NCI-H82 (cell line): Measurements from ENCODE around the gene KCNQ1.
A peak's percentile ranks its signal among the peaks of the same experiment; 100 is the strongest.

Source experiments
- DNase-seq: peaks from one replicate; lab custom pipeline; 2025; lab: John Stamatoyannopoulos, UW

KCNQ1 gene

DNA sequence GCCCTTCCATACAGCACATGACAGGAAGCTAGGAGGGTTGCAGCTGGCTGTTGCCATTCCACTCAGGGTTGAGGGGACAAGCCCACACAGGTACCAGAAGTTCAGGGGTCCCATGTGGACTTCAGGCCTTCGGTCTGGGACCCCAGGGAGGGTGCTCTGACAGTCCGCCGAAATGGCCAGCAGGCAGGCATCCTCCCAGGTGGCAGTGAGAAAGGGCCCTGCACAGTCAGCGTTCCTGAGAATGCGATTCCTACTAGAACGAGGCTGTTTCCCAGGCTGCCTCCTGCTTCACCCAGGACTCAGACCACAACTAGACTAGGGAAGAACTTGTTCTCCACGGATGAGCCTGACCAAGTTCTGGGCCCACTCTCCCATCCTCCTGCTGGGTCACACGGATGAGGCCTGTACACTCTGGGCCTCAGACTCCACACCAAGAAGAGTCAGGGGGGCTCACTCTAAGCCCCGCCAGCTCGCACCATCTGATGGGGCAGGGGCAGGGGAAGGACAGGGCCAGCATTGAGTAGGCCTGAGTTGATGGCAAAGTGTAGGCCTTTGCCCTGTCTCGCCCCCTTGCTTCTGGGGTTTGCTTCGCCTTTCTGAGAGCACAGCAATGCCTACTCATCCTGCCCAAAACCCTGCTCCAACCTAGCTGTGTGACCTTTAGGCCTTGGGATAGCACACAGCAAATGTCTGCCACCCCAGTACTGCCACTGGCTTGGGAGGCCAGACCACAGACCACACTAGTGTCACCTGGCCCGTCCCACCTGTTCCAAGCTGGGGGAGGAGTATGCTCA, 241.0 kb downstream of the KCNQ1 start:
- no peak for DNase-seq

DNA sequence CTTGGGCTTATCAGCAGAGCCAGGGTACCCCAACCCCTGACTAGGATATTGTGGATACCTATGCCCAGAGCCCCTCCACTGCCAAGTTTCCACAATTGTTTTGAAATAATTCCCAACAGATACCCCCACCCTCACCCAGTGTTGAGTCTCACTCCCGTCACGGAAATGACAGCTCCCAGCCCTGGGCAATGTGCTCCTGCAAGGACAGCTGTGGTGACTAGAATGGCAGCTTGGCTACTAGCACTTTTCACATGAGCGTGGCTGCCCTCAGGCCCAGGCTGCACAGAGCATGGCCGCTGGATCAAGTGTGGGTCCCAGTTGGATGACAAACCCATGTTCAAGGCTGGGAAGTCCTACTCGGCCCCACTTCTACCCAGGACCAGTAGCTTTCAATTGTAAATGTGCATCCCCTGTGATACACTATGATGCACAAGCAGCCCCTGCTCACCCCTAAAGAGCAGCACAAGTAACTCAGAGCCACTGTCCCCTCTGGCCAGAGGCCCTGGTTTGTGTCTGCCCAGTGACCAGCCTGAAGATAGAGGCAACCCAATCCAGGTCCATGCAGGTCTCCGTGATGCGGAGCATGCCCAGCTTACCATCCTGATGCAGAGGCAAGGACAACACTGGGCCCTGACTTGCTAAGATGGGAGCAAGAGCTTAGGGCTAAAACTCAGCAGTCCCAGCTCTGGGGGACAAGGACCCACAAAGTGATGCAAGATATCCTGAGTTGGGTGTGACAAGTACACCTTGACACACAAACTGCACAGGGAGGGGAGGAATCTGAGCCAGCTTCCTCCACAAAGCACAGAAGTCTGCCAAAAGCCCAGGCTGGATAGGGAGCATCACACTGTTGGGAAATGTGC, 241.8 kb downstream of the KCNQ1 start:
- DNase-seq = no peak

DNA sequence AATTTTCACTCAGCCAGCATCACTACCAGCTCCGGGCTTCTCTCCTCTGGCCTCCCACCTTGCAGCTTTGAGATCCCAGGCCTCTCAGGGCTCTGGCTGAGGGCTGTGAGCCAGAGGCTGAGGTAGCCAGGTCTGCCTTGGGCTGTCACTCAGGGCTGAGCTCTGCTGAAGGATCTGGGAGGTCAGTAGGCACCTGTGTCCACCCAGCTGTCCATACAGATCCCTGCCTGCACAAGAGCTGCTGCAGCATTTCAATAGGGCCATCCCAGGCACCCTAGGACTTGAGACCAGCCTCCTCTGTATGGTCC, 242.4 kb downstream of the KCNQ1 start:
- DNase-seq = no peak

DNA sequence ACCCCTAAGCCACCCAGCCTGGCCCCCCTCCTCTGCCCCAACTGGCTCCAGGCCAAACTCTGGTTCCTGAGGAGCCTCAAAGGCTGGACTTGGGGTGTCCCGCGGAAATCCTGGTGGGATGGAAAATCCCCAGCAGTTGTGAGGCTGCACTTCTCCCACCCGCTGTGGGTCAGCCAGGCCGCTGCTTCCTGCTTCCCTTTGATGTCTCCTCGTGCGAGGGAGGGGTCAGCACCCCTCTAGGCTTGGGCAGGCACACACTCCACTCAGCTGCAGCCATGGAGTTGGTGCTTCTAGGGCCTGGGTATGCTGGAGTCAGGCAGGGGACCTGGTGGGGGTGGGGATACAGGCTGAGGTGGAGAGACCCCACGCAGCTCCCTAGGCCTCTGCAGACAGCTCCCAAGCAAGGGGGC, 243.0 kb downstream of the KCNQ1 start:
- DNase-seq = no peak

DNA sequence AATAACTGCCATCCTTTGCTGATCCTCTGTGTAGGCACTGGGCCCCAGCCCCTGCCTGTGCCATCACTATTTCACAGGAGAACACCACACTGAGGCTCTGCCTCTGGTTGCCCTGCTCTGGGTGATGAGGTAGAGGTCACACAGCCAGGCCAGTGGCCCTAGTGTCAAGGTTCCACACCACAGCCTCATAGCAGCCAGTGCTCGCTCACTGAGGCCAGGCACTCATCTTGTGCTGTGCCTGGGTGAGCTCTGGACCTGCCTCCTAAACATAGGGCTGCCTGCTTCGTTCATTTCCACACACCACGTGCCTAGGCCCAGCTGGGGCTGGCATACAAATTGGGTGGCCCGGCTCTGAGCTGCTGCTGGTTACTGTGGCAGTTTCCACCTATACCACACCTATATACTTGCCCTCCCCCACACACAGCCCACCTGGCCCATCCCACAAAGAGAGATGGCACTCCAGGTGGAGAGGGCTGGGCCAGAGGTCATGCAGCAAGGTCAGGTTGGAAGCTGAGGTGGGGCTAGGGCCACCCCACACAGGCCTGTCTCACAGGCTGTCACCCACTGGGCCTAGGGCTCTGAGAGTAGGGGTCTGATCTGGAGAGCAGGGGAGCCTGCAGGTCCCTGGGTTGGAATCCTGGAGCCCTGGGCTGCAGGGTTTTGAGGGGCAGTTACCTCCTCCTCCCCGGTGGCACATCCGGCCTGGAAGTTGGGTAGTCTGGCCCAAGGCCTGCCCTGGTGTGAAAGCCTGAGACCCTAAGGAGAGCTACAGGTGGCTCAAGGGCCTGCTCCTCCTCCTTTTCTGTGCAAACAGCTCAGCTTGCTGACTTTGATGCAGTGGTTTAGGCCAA, 243.8 kb downstream of the KCNQ1 start:
- DNase-seq = no peak

DNA sequence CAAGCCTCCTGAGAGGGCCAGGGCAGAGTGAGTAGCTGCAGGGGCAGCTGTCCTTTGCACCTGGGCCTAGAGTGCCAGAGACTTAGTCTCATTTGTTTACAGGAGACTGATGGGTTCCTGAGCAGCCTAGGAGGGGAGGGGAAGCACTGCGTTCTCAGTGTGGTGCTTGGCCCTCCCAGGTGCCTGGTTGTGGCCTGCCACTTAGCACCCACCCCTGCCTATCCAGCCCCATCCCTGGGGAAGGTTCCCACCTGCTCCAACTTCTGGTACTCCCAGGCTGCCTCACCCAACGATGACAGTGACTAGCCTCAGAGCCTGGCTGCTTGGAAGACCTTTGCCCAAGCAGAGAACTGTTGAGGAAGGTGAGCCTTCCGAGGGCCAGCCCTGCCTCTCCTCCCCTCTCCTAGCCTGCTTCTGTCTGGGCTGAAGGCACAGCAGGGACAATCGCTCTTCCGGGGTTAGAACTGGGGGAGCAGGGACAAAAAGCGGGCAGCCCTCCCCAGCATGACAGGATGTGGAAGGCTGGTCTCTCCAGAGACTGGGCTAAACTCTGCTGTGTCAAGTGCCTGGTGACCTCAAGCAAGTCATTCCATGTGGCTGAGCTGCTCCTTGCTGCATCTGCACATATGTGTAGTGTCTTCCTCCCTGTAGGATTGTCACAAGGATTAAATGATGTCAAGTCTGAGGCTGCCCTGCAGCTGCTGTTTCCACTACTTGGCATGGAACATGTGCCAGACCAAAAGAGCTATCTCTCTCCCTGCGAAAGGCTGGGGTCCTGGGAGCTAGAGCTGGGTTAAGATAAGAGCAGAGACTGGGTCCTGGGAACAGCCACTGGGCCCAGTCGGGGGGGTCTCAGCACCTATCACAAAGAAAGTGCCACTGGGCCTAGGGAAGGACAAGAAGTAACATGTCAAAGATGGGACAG, 245.1 kb downstream of the KCNQ1 start:
- no peak for DNase-seq

DNA sequence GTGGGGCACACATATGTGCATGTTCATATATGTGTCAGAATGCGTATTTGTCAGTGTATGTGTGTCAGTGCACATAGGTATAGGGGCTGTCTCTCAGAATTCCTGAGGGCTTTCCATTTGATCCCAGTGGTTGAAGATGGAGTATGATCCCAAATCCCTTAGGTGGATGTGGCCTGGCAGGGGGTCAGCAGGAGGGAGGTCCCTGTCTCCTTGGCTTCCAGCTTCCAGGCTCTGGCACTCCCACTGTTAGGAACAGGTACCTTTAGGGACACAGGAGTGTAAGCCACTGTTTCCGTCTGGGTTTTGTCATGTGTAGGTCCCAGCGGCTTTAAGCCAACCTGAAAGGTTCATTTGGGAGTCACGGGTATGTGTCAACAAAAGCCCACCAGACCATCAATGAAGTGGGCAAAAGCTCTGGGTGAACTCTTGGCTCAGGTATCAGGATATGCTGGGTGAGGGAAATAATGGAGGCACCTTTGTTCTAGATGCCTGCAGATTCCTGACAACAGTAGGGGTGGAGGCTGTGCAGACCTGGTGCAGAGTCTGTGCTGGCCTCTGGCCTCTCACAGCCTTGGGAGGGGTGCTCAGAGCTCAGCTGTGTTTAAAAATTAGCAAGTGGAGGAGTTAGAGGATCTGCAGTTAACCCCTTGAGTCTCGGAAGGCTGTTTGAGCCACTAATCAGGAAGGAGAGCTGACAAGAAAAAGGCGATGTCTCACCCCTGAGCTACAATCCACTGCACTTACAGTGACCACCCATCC, 246.0 kb downstream of the KCNQ1 start:
- DNase-seq = no peak

DNA sequence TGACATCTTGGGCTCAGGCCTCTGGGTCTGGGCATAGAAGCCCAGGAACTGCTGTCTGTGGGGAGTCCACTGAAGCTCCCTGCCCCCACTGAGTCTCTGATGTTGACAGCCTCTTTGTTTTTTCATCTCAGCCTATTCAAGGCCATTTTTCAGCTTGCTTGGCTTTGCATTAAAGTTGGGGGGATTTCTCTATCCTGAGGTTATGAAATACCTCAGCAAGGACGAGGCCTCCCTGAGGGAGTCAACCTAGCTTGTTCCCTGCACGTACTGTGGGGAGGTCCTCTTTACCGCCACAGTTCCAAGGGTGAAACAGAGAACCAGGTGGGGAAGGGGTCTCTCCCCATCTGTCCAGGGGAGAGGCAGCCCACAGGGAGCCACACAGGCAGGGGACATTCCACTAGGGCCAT, 246.6 kb downstream of the KCNQ1 start:
- DNase-seq = no peak

DNA sequence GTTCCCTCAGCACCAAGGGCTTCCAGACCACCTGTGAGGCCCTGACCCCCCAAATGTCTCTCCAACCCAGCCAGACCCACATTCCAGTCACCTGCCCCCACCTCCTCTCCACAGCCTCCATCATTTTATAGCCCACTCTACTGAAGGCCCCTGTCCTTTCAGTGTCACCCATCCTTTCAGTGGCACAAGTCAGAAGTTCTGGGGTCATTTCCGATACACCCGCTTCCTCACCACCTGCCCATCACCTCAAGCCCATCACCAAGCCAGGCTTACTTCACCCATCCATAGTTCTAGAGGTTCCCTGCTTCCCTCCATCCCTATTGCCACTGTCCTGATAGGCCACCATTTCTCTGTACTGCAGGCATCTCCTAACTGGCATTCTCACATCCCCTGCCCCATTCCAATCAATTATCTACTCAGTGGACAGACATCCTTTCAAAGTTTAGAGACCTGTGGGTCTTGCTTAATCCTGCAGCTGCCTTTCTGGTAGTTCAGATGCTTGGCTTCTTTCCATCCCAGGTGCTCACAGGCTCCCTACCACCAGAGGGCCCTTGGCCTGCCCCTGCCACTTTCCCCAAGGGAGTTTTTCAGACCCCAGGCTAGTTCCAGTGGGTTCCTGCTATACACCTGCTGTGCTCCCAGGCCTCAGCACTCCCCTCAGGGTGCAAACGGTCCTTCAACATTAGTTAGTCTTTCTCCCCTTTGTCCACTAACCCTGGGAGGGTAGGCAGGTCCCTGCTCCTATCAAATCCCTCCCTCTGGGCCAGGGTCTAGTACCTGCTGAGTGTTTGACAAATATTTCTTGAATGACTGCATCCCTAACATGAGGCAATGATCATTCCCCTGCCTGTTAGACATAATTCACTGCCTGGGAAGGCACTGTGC, 247.4 kb downstream of the KCNQ1 start:
- DNase-seq = peak; percentile 39

DNA sequence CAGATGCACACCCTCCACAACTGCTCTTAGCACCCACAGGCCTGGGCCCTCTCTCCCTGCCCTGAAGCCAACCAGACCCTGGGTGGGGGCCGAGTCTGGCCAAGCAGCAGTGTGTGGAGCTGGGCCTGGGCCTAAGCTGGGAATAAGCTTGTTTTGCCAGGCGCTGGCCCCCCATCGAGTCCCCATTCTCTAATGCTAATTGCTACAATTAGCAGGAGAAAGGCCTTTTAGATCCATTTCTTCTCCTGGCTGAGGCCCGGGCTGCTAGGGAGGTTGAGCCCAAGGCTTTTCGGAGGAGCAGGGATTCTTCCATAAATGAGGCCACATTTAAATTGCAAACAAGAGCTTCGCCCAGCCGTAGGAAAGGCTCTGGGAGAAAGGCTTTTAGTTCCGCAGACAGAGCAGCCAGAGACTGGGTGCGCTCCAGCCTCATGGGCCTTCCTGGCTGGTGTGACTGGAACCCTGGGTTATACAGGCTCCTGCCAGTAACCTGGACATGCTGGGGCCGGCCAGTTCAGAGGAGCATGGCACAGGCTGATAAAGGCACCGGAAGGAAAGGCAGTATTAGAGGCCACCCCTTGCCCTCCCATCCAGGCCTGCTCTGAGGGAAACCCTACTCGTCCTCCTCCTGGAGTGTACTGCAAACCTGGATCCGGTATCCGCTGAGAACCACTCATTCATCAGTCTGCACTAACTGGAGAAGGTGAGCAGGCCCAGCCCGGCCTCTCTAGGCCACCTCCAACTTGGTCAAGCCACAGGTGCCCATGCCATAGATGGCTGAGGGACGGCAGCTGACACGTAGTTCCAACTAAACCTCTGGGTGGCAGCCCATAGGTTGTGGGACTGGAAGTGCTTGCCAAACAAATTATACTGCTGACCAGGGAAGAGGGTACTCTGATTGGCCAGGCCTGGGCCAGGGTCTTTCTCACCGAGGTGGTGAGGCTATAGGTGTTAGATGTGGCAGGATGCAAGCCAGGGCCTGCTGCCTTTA, 248.8 kb downstream of the KCNQ1 start:
- no peak for DNase-seq

DNA sequence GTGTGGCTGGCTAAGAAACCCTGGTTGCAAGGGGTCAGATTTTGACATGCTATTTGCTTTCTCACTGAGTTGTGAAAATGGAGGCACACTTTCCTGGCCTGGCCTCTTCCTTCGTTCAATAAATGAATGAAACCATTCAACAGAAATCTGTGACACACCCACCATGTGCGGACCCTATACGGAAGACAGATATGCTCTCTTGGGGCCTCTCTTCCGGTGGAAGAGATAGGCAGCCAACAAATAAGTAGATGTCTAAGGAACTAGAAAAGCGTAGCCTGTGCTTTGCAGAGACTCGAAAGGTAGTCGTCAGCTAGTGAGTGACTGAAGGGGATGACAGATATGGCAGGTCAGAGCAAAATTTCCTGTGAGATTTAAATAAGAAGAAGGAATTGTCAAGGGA, 249.7 kb downstream of the KCNQ1 start:
- DNase-seq = no peak

DNA sequence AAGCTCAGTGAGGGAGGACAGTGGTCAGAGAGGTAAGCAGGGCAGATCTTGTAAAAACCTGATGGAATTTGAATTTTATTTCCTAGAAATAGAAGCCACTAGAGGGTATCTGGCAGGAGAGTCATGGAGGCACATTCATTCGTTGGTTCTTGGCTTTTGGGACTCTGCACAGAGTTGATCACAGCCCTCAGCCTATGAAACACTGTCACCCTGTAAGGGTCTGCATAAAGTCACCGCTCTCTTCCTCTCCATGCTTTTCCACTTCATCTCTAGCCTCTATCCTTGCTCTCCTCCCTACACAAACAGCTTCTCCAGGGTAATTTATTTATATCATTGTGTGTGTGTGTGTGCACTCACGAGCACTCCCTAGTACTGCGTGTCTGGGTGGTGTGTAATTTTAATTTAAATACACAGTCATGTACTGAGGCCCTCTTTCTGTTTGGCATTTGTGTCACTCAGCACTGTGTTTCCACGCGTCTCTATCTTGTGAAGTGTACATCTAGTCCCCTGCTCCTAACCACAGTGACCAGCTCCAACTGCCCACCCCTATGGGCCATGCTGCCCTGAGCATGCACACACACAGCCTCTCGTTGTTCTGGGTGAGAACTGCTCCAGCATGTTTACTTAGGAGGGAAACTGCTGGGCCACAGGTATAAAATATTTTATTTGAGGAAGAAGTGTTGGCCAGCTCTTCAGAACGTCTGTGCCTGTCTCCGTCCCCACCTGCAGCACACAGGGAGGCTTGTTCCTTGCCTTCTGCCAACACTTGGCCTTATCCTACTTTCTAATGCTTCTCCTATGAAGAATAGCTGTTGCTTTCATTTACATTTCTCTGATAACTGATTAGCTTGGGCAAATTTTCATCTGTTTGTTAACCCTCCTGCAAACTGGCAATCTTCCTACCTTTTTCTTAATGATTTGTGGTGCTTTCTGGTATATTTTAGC, 250.5 kb downstream of the KCNQ1 start:
- no peak for DNase-seq

DNA sequence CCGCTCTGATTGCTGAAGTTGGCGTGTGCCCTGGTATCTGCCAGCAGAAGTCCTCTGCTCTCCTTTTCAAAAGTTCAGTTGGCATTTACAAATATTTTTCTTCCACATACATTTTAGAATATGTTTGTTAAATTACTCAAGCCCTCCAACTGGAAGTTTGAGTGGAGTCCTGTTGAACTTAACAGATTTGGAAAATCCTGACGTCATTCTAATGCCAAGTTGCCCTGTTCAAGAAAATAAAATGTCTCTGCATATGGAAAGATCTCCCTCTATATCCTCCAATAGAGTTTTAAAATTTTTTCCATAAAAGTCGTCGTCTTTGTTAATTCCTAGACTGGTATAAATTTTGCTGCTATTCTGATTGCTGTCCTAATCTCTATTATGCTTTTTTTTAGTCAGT, 251.6 kb downstream of the KCNQ1 start:
- DNase-seq = no peak

DNA sequence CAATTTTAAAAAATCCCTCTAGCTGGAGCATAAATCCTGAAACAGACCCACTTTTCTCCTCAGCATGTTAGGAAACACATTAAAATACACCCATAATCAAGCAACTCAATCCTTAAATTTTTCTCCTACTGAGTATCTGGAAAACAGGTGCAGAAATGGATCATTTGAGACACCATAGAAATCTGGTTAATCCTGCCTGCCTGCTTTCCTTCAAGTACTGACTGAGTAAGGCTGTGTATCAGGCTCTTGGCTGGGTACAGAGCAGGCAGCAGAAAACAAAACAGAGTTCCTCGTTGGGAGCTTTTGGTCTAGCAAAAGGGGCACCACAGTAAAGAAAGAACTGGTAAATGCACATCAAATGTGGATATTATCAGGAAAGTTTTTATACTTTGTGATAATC, 253.1 kb downstream of the KCNQ1 start:
- DNase-seq = no peak

DNA sequence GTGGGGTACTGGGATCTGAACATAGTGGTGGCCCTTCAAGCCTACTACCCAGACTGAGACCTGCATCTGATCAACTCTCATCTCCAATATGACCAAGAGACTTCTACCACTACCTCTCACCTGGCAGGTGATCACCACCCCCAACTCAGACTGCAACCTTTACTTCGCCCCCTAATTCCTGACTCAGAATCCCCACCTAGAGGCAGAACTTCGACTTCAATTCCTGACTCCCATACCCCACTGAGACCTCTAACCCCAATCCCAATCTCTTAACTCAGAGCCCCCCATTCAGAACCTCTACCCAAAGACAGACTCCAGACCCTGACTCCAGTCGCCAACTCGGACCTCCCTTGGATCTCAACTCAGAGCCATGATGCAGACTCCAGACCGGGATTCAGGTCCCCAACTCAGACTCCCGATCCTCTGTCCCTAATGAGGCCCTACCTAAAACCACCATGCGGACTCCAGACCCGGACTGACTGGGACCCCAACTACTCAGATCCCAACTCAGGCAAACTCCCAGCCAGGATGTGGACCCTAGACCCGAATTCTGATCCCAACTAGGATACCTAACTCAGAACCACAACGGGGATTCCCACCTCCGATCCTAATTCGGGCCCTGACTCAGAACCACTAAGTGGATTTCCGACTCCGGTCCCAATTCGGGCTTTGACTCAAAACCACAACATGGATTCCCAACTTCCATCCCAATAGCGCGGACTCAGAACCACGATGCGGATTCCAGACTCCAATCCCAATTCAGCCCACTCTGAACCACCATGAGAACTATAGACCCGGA, 253.8 kb downstream of the KCNQ1 start:
- no peak for DNase-seq

DNA sequence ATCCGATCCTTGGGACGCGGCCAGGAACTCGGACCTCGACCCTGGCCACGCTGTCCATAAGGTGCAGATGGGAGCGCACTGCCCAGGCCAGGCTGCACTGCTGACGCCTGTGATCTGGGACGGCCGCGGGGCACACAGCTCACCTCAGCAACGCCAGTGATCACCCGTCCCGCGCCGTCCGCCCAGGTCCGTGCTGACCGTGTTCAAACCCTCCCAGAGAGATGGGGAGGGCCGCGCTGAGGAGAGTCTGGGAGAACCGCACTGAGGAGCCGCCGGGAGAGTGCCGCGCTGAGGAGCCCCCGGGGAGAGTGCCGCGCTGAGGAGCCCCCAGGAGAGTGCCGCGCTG, 254.3 kb downstream of the KCNQ1 start:
- no peak for DNase-seq
